ENCODE results near the gene CCSER1. TPM values are rescaled to one million over a fixed set of nuclear protein-coding genes. Genes with fewer than 3 reads are reported as not detected.

Gene CCSER1
- 0.14 TPM in 1 of 2 replicates, not detected in the other for total RNA-seq

GRCh38 chr4:90127223-90127705, at the start of gene CCSER1:
TSS of gene CCSER1 (plus strand) at chr4:90127394.

Small RNA genes within 50 kb of the gene (small RNA-seq; reads per million reads assigned to genes)
- gene AC093729.1 (ENCODE audit: low replicate concordance) = not detected
- gene TMSB4XP8 (ENCODE audit: low replicate concordance) = 0.55 reads per million, percentile 22 among the genes with 10 or more reads in this experiment

Other genes with a start within 250 kb of the CCSER1 start
- 0.57 TPM in 1 of 2 replicates, not detected in the other for gene MMRN1, start 232.5 kb upstream of the CCSER1 start, total RNA-seq

All from placental pericyte (primary cell).